ENCODE measurements around the gene TAOK1. TPM values are rescaled to one million over a fixed set of nuclear protein-coding genes. Genes with fewer than 3 reads are reported as not detected.

The TAOK1 gene
- total RNA-seq, 1 donor from 2014 or later, result 87.1 TPM

- no peak for TF ChIP-seq CTCF (IDR thresholded peaks at IDR 0.05)
- peak overlapping the region; percentile 35 for H3K4me3 Mint-ChIP-seq (ENCODE audit: unreplicated experiment)
- no peaks in the 10 kb centered on the region for H3K9me3 Mint-ChIP-seq (ENCODE audit: low read depth)
- H3K36me3 Mint-ChIP-seq (ENCODE audit: low read depth), result peaks cover 8% of the 10 kb centered on the region
- H3K27me3 Mint-ChIP-seq (ENCODE audit: low read depth), result no peaks in the 10 kb centered on the region
- H3K27ac Mint-ChIP-seq (ENCODE audit: unreplicated experiment), result no peak overlapping the region
- no peak for DNase-seq (ENCODE audit: low spot score)
- H3K4me1 Mint-ChIP-seq (ENCODE audit: low read depth), result peaks cover 43% of the 10 kb centered on the region
Measured at GRCh38 chr17:29583324-29584248, 193.4 kb downstream of the TAOK1 start.

- Mint-ChIP-seq H3K4me3 (ENCODE audit: unreplicated experiment) (peak overlapping the region; percentile 35), H3K4me1 (ENCODE audit: low read depth) (peaks cover 43% of the 10 kb centered on the region), H3K27me3 (ENCODE audit: low read depth) (no peaks in the 10 kb centered on the region), H3K9me3 (ENCODE audit: low read depth) (no peaks in the 10 kb centered on the region), H3K36me3 (ENCODE audit: low read depth) (peaks cover 6% of the 10 kb centered on the region), H3K27ac (ENCODE audit: unreplicated experiment) (peak overlapping the region; percentile 84)
- TF ChIP-seq CTCF (IDR thresholded peaks at IDR 0.05), result no peak
- no peak for DNase-seq (ENCODE audit: low spot score)
Measured at GRCh38 chr17:29584452-29585079, 194.4 kb downstream of the TAOK1 start.

- Mint-ChIP-seq H3K27me3 (ENCODE audit: low read depth) (no peaks in the 10 kb centered on the region), H3K4me1 (ENCODE audit: low read depth) (peaks cover 48% of the 10 kb centered on the region), H3K27ac (ENCODE audit: unreplicated experiment) (peak overlapping the region; percentile 84), H3K4me3 (ENCODE audit: unreplicated experiment) (no peak overlapping the region), H3K9me3 (ENCODE audit: low read depth) (no peaks in the 10 kb centered on the region), H3K36me3 (ENCODE audit: low read depth) (peaks cover 6% of the 10 kb centered on the region)
- TF ChIP-seq CTCF (IDR thresholded peaks at IDR 0.05), result peak; percentile 61
- DNase-seq (ENCODE audit: low spot score), result no peak
Measured at GRCh38 chr17:29585080-29585751, 195.1 kb downstream of the TAOK1 start.

- TF ChIP-seq CTCF (IDR thresholded peaks at IDR 0.05), result no peak
- Mint-ChIP-seq H3K9me3 (ENCODE audit: low read depth) (no peaks in the 10 kb centered on the region), H3K27me3 (ENCODE audit: low read depth) (no peaks in the 10 kb centered on the region), H3K4me3 (ENCODE audit: unreplicated experiment) (peak overlapping the region; percentile 31), H3K4me1 (ENCODE audit: low read depth) (peaks cover 62% of the 10 kb centered on the region), H3K36me3 (ENCODE audit: low read depth) (peaks cover 2% of the 10 kb centered on the region), H3K27ac (ENCODE audit: unreplicated experiment) (no peak overlapping the region)
- DNase-seq (ENCODE audit: low spot score), result peak; percentile 62
Measured at GRCh38 chr17:29586676-29587469, 196.7 kb downstream of the TAOK1 start.
